Osteoblast (primary cell): ENCODE results near the gene KIF16B. TPM values are rescaled to one million over a fixed set of nuclear protein-coding genes. Genes with fewer than 3 reads are reported as not detected.
"Not testable (repeated sequence)": the region's sequence is repeated elsewhere in the genome, so short reads cannot be mapped to it uniquely, and the experiment has no call there.

Source experiments
- DNase-seq: peaks from one replicate; pipeline ENCODE4 v3.0.0; 2011; ENCODE audit warnings: low spot score, mixed read lengths; ENCODE audit not compliant: insufficient read length; ENCODE audit errors: missing footprints
- H2AFZ ChIP-seq: 2 replicates; pipeline ENCODE4 v1.6.0; 2011; ENCODE audit warnings: mild to moderate bottlenecking, low read length
- H3K27ac ChIP-seq: 2 replicates; pipeline ENCODE4 v1.5.1; 2011; ENCODE audit warnings: mild to moderate bottlenecking, low read depth, low read length, moderate library complexity
- H3K27me3 ChIP-seq: 2 replicates; pipeline ENCODE4 v1.6.0; 2012; ENCODE audit warnings: mild to moderate bottlenecking, control low read depth, inconsistent platforms, low read length, moderate library complexity; ENCODE audit not compliant: insufficient read depth
- H3K36me3 ChIP-seq: 2 replicates; pipeline ENCODE4 v1.5.1; 2011; ENCODE audit warnings: mild to moderate bottlenecking, low read length, control low read depth, moderate library complexity; ENCODE audit not compliant: insufficient read depth
- H3K4me1 ChIP-seq: 2 replicates; pipeline ENCODE4 v1.5.1; 2011; ENCODE audit warnings: mild to moderate bottlenecking, low read length, control low read depth, moderate library complexity; ENCODE audit not compliant: insufficient read depth
- H3K4me2 ChIP-seq: 2 replicates; pipeline ENCODE4 v1.6.0; 2011; ENCODE audit warnings: mild to moderate bottlenecking, low read length; ENCODE audit not compliant: insufficient read depth
- H3K4me3 ChIP-seq: fragments of 200-600 bp; sonication (generic); 3 replicates; pipeline ENCODE4 v1.5.1; 2012; ENCODE audit warnings: mild to moderate bottlenecking, low read length, inconsistent platforms; ENCODE audit not compliant: insufficient read depth
- H3K79me2 ChIP-seq: 2 replicates; pipeline ENCODE4 v1.6.0; 2012; ENCODE audit warnings: mild to moderate bottlenecking, low read length, control low read depth, inconsistent platforms; ENCODE audit not compliant: insufficient read depth
- H3K9me3 ChIP-seq: 2 replicates; pipeline ENCODE4 v1.5.1; 2011; ENCODE audit warnings: low read depth, low read length, control low read depth
- H4K20me1 ChIP-seq: 2 replicates; pipeline ENCODE4 v1.6.0; 2012; ENCODE audit warnings: mild to moderate bottlenecking, low read length, control low read depth; ENCODE audit not compliant: insufficient read depth
- total RNA-seq: library from RNA; depleted of rRNA; stranded (reverse); fragments of >200 nt; gene quantifications from 2 replicates; pipeline ENCODE4 v1.2.3, GENCODE V29; 2012
- TF ChIP-seq, protein P1 (sequence below): IDR thresholded peaks from 2 replicates; pipeline ENCODE4 v1.5.1; 2011; ENCODE audit warnings: mild to moderate bottlenecking, low read depth, low read length, moderate library complexity; ENCODE audit errors: extremely low read depth

Gene KIF16B
- total RNA-seq, 1 donor = 9.0 TPM

DNA sequence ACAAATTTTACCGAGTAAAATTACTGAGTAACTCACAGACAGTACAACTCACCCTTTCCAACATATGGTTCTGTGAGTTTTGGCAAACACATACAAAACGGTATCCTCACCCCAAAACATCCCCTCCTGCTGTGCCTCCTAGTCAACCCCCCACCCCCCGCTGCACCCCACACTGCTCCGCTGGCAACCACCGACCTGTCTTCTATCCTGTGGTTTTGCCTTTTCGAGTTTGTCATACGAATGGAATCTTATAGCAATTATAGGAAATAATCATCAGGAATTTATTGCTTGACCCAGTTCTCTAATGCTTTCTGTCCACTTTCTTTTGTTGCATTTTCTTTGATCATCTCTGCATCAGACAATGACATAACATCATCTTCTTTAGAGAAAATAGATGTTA lies 312.3 kb downstream of the KIF16B start:
- H4K20me1 ChIP-seq = no peaks in the 10 kb centered on the region
- H3K36me3 ChIP-seq = no peaks in the 10 kb centered on the region
- H3K27ac ChIP-seq = no peak overlapping the region
- DNase-seq = no peak
- H3K4me2 ChIP-seq = no peak overlapping the region
- no peaks in the 10 kb centered on the region for H3K4me1 ChIP-seq
- peaks cover under 1% of the 10 kb centered on the region for H3K9me3 ChIP-seq
- TF ChIP-seq, protein P1, sequence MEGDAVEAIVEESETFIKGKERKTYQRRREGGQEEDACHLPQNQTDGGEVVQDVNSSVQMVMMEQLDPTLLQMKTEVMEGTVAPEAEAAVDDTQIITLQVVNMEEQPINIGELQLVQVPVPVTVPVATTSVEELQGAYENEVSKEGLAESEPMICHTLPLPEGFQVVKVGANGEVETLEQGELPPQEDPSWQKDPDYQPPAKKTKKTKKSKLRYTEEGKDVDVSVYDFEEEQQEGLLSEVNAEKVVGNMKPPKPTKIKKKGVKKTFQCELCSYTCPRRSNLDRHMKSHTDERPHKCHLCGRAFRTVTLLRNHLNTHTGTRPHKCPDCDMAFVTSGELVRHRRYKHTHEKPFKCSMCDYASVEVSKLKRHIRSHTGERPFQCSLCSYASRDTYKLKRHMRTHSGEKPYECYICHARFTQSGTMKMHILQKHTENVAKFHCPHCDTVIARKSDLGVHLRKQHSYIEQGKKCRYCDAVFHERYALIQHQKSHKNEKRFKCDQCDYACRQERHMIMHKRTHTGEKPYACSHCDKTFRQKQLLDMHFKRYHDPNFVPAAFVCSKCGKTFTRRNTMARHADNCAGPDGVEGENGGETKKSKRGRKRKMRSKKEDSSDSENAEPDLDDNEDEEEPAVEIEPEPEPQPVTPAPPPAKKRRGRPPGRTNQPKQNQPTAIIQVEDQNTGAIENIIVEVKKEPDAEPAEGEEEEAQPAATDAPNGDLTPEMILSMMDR = no peak
- no peaks in the 10 kb centered on the region for H3K27me3 ChIP-seq
- H3K4me3 ChIP-seq = no peak overlapping the region
- H3K79me2 ChIP-seq = no peaks in the 10 kb centered on the region
- no peak overlapping the region for H2AFZ ChIP-seq

DNA sequence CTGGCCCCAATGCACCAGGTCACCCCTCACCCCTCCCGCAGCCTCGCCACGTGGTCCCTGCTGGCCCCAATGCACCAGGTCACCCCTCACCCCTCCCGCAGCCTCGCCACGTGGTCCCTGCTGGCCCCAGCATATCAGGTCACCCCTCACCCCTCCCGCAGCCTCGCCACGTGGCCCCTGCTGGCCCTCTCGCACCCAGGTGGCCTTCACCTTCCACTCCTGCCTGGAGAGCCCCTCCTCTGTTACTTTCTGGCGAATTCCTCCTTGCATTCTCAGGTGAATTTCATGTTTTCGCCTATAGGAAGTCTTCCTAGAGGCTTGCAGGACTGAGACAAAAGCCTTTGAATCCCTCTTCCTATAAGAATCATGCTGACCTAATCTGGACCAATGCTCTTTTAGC lies 313.1 kb downstream of the KIF16B start:
- not testable (repeated sequence) for H4K20me1 ChIP-seq, H3K27ac ChIP-seq, H3K79me2 ChIP-seq, H3K27me3 ChIP-seq, H3K9me3 ChIP-seq, H3K4me1 ChIP-seq, H2AFZ ChIP-seq, H3K36me3 ChIP-seq, H3K4me2 ChIP-seq, H3K4me3 ChIP-seq, DNase-seq

DNA sequence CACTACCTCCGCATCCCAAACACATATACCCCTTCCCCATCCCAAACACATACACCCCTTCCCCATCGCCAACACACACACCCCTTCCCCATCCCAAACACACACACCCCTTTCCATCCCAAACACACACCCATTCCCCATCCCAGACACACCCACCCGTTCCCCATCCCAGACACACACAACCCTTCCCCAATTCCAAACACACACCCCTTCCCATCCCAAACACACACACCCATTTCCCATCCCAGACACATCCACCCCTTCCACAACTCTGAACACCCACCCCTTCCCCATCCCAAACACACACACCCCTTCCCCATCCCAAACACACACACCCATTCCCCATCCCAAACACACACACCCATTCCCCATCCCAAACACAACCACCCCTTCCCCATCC lies 314.5 kb downstream of the KIF16B start:
- H3K9me3 ChIP-seq = no peaks in the 10 kb centered on the region
- no peaks in the 10 kb centered on the region for H3K27me3 ChIP-seq
- H4K20me1 ChIP-seq = no peaks in the 10 kb centered on the region
- H2AFZ ChIP-seq = no peak overlapping the region
- TF ChIP-seq, protein P1 = no peak
- no peak overlapping the region for H3K4me2 ChIP-seq
- H3K36me3 ChIP-seq = no peaks in the 10 kb centered on the region
- H3K27ac ChIP-seq = no peak overlapping the region
- DNase-seq = no peak
- no peak overlapping the region for H3K4me3 ChIP-seq
- no peaks in the 10 kb centered on the region for H3K79me2 ChIP-seq
- no peaks in the 10 kb centered on the region for H3K4me1 ChIP-seq

DNA sequence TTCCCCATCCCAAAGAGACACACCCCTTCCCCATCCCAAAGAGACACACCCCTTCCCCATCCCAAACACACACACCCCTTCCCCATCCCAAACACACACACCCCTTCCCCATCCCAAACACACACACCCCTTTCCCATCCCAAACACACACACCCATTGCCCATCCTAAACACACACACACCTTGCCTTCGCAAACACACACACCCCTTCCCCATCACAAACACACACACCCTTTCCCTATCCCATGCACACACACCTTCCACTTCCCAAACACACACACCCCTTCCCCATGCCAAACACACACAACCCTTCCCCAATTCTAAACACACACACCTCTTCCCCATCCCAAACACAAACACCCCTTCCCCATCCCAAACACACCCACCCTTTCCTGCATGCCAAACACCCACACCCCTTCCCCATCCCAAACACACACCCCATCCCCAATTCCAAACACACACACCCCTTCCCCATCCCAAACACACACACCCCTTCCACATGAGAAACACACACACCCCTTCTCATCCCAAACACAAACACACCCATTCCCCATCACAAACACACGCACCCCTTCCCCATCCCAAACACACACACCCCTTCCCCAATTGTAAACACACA lies 315.3 kb downstream of the KIF16B start:
- no peak for DNase-seq
- TF ChIP-seq, protein P1 = no peak
- no peak overlapping the region for H3K4me2 ChIP-seq
- H3K4me3 ChIP-seq = no peak overlapping the region
- no peaks in the 10 kb centered on the region for H4K20me1 ChIP-seq
- no peaks in the 10 kb centered on the region for H3K36me3 ChIP-seq
- H3K9me3 ChIP-seq = no peaks in the 10 kb centered on the region
- H2AFZ ChIP-seq = no peak overlapping the region
- no peaks in the 10 kb centered on the region for H3K4me1 ChIP-seq
- no peaks in the 10 kb centered on the region for H3K79me2 ChIP-seq
- no peak overlapping the region for H3K27ac ChIP-seq
- no peaks in the 10 kb centered on the region for H3K27me3 ChIP-seq
